GM18867 (cell line): ENCODE measurements around the gene HLA-DOA.

Source experiments
- ATAC-seq: cut with Tn5 transposase; IDR thresholded peaks from one replicate; pipeline ENCODE4 v1.9.1; 2021; ENCODE audit warnings: mild to moderate bottlenecking, moderate library complexity; ENCODE audit not compliant: unreplicated experiment

Gene HLA-DOA

GRCh38 chr6:33017694-33018353 lies 8.4 kb upstream of the HLA-DOA start:
- ATAC-seq: no peak

GRCh38 chr6:33017018-33017417 lies 7.6 kb upstream of the HLA-DOA start:
- ATAC-seq: no peak

GRCh38 chr6:33015798-33016197 lies 6.4 kb upstream of the HLA-DOA start:
- no peak for ATAC-seq

DNA sequence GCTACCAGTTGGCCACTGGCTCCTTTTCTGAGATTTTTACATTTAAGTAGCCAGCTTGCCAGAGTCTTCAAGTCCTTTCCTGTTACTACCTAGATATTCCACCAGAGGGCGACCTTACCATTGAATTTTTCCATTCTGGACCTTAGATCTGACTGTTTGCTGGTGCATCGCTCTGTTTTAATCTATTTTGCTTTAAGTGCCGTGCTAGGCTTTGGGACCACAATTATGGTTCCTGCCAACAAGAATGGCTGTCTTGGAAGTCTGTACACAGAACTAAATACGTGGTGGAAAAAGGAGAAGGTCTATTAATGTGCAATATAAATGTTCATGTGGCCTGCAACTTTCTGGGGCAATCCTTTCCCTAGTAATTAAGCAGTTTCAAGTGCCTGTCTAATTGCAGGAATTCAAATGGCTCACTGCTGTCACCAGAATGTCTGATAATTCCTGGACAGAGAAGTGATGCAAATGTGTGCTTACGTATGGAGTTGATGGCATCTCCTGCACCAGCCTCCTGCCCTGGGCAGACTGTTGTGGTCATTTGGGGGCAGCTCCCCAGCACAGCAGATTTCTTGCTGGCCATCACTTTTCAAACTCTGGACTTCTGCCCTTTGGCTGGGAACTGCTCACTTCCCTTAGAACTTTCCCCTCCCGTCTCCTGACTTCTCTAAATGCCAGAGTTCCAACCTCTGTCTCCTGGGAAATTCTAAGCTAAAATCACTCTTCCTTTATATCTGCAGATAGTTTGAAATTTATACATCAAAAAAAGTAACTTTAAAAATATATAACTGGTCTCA lies 5.6 kb upstream of the HLA-DOA start:
- ATAC-seq: no peak

GRCh38 chr6:33013608-33014007 lies 4.2 kb upstream of the HLA-DOA start:
- ATAC-seq: no peak

- ATAC-seq: no peak
Observed at GRCh38 chr6:33010356-33010755, 965 bp upstream of the HLA-DOA start.

DNA sequence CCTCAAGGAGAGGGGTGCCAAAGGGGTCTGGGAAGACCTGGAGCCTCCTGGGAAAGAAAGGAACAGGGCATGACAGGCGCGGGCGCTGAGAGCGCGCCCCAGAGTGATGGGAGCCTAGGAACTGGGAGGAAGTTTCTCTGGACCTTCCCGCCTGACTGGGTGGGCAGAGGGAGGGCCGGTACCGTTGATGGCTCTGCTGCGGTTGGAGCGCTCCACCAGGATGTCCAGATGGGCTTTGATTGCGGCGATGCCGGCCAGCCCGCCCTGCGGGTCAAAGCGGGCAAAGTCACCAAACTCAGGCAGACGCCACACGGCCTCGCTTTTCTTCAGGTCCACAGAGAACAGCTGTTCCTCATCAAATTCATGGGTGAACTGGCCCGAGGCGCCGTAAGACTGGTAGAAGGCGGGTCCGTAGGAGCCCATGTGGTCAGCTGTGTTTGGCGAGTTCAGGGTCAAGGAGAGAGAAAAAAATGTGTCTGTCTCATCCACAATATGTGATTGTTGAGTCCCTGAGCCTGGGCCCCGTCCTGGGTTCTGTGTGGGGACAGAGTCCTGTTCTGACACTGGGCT lies 1.5 kb downstream of the HLA-DOA start:
- ATAC-seq: no peak

- ATAC-seq: no peak
Observed at GRCh38 chr6:33004940-33005339, 4.5 kb downstream of the HLA-DOA start.

GRCh38 chr6:33001685-33002084 lies 7.7 kb downstream of the HLA-DOA start:
- no peak for ATAC-seq

DNA sequence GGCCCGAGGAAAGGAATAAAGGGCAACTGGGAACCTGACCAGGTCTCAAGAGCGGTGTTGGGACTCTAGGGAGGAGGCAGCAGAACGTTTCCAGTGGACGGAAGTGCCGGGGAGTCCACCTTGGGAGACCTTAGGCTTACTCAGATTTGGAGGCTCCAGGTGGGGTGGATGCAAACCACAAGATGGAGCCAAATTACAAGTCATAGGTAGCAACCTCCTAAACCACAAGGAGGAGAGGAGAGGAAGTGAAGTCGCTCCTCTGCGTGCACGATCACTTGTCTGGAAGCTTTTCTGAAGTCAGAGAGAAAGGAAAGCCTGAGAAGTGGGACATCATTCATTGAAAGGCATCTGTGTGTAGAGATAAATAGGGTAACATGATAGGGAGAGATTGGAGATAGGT lies 9.3 kb downstream of the HLA-DOA start:
- no peak for ATAC-seq

GRCh38 chr6:32995448-32995847 lies 13.9 kb downstream of the HLA-DOA start:
- ATAC-seq: no peak

GRCh38 chr6:32993363-32993973 lies 15.9 kb downstream of the HLA-DOA start:
- ATAC-seq: no peak

DNA sequence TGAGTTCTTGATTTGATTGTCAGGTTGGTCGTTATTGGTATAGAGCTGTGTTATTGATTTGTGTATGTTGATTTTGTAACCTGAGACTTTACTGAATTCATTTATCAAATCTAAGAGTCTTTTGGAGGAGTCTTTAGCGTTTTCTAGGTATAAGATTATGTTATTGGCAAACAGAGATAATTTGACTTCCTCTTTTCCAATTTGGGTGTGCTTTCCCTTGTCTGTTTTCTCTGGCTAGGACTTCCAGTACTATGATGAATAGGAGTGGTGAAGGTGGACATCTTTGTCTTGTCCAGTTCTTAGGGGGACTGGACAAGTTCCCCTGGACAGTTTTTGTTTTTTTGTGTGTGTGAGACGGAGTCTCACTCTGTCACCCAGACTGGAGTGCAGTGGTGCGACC lies 17.4 kb downstream of the HLA-DOA start:
- no peak for ATAC-seq

DNA sequence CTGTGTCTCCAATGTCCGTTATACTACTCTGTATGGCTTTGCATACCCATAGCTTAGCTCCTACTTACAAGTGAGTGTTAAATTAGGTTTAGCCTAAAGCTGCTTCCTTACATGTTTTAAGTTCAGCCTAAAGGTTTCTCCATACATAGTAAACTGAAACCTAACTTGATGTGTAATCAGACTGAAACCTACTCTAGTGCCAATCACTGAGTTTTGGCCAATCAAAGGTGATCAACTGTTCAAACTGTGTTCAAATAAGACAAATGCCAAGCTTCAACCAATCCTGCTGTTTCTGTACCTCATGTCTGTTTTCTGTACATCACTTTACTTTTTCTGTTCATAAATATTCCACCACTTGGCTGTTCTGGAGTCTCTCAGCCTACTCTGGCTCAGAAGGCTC lies 20.0 kb downstream of the HLA-DOA start:
- ATAC-seq: no peak

- ATAC-seq: peak; percentile 56
Observed at GRCh38 chr6:32984622-32985389, 24.6 kb downstream of the HLA-DOA start.

DNA sequence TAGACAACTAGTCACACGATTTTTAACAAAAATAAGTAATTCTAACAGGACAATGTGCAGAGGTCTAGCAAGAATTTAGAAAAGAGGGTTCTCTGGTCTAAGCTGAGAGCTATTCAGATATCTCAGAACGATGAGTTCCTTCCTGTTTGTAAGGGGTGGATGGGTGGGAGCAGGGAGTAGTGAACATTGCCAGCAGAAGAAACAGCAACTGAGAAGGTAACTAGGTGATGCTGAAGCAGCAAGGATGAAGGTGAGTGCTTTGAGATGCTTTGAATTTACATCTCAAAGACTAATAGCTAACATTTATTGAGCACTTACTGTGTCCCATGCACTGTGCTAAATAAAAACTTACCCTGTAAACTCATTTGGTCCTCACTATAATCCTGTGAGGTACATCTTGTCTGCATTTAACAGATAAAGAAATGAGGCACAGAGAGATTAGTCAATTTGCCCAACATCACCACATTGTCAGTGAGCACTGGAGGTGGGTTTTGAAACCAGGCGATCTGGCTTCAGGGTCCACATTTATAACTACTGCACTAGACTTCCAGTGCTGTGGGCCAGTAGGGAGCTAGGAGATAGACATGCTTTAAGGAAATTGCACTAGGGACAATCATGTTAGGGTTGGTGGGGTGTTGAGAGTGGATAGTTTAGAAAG lies 25.3 kb downstream of the HLA-DOA start:
- ATAC-seq: peak; percentile 12

GRCh38 chr6:32983493-32983848 lies 25.9 kb downstream of the HLA-DOA start:
- ATAC-seq: no peak

DNA sequence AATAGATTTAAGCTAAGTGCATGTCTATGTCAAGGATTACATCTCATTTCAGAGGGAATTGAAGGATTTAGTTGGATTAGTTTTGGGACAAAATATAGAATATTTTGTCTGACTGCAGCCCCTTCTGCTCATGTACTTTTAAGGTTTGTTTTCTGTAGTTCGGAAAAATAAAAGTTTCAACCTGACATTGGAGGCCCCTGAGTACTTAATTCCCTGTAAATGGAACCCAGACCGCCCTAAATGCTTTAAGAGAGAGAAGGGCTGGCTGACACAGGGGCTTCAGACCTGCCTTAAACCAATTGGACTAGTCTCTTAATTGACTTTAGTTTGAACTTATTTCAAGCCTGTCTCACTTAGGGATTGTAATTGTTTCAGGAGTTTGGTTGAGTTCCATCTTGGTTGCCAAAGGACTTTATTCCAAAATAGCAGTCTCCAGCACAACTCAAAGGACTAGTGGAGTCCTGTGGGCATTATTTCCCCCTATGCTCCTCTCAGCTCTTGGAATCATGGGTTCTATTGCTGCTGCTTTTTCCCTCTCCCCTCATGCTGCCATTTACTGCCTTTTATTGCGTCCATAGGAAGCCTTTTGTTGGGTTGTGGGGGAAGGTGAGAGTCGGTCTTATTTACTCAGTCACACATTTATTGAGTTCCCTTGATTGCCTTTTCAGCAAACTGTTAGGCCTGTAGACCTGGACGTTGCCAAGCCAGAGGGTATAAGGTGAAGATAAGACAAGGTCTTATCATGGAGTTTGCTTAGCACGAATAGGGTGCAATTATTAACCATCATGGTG lies 26.5 kb downstream of the HLA-DOA start:
- no peak for ATAC-seq

- ATAC-seq: no peak
Observed at GRCh38 chr6:32982084-32982701, 27.2 kb downstream of the HLA-DOA start.
